GM19324 (cell line): Measurements from ENCODE around the gene NR4A1.

Experiments used
- ATAC-seq: cut with Tn5 transposase; IDR thresholded peaks from one replicate; pipeline ENCODE4 v1.9.1; 2021; ENCODE audit warnings: mild to moderate bottlenecking, moderate library complexity; ENCODE audit not compliant: unreplicated experiment, low FRiP score

Gene NR4A1

GRCh38 chr12:52056801-52057637 is 5.8 kb downstream of the NR4A1 start:
- no peak for ATAC-seq

- ATAC-seq, result no peak
Measured at GRCh38 chr12:52057638-52058576, 6.7 kb downstream of the NR4A1 start.

GRCh38 chr12:52058631-52059361 is 7.6 kb downstream of the NR4A1 start:
- ATAC-seq, result no peak

GRCh38 chr12:52059582-52060497 is 8.6 kb downstream of the NR4A1 start:
- ATAC-seq, result no peak

GRCh38 chr12:52060498-52061177 is 9.4 kb downstream of the NR4A1 start:
- ATAC-seq, result no peak

GRCh38 chr12:52061470-52062166 is 10.4 kb downstream of the NR4A1 start:
- ATAC-seq, result no peak

GRCh38 chr12:52062167-52063081 is 11.2 kb downstream of the NR4A1 start:
- no peak for ATAC-seq

- no peak for ATAC-seq
Measured at GRCh38 chr12:52063082-52063924, 12.1 kb downstream of the NR4A1 start.

- ATAC-seq, result no peak
Measured at GRCh38 chr12:52063981-52064649, 12.9 kb downstream of the NR4A1 start.

- ATAC-seq, result no peak
Measured at GRCh38 chr12:52066346-52067080, 15.3 kb downstream of the NR4A1 start.

GRCh38 chr12:52067081-52067374 is 15.8 kb downstream of the NR4A1 start:
- no peak for ATAC-seq

- ATAC-seq, result peak; percentile 94
Measured at GRCh38 chr12:52069327-52070184, 18.3 kb downstream of the NR4A1 start, which contains the start of gene ATG101. TSS of gene ATG101 (plus strand) at chr12:52069978. CDS start at chr12:52073651, 3,673 bp downstream.

GRCh38 chr12:52070185-52070925 is 19.1 kb downstream of the NR4A1 start:
- ATAC-seq, result peak; percentile 24
